DOHH2 (cell line): ENCODE data around the gene ATG9B.
A peak's percentile ranks its signal among the peaks of the same experiment; 100 is the strongest.

Experiments
- H3F3A ChIP-seq: fragments of 200-600 bp; sonication (generic), shearing (Covaris generic); 2 replicates; pipeline ENCODE4 v1.6.0; 2016; ENCODE audit warnings: antibody characterized with exemption, mild to moderate bottlenecking; ENCODE audit not compliant: control insufficient read depth, insufficient read depth
- H3K27ac ChIP-seq: fragments of 200-600 bp; sonication (generic); 2 replicates; pipeline ENCODE4 v1.5.1; 2014; ENCODE audit warnings: low read depth, mild to moderate bottlenecking, low read length, moderate library complexity
- H3K27me3 ChIP-seq: fragments of 200-600 bp; sonication (generic); 2 replicates; pipeline ENCODE4 v1.6.1; 2014; ENCODE audit warnings: mild to moderate bottlenecking, low read length, mixed read lengths; ENCODE audit not compliant: control insufficient read depth
- H3K36me3 ChIP-seq: fragments of 200-600 bp; sonication (generic); 2 replicates; pipeline ENCODE4 v1.6.1; 2014; ENCODE audit warnings: mild to moderate bottlenecking, low read length, moderate library complexity, mixed read lengths; ENCODE audit not compliant: control insufficient read depth
- H3K4me1 ChIP-seq: fragments of 200-600 bp; sonication (generic); 2 replicates; pipeline ENCODE4 v1.6.1; 2014; ENCODE audit warnings: mild to moderate bottlenecking, low read length, mixed read lengths; ENCODE audit not compliant: control insufficient read depth
- H3K4me2 ChIP-seq: fragments of 200-600 bp; sonication (generic); 2 replicates; pipeline ENCODE4 v1.6.0; 2014; ENCODE audit warnings: mild to moderate bottlenecking, low read length, moderate library complexity
- H3K4me3 ChIP-seq: fragments of 200-600 bp; sonication (generic); 2 replicates; pipeline ENCODE4 v1.5.1; 2014; ENCODE audit warnings: mild to moderate bottlenecking, low read length, mixed read lengths
- H3K79me2 ChIP-seq: fragments of 200-600 bp; sonication (generic); 2 replicates; pipeline ENCODE4 v1.6.1; 2014; ENCODE audit warnings: mild to moderate bottlenecking, low read length, mixed read lengths; ENCODE audit not compliant: control insufficient read depth
- H3K9me2 ChIP-seq: fragments of 200-600 bp; sonication (generic); replicated peaks from 2 replicates; pipeline ENCODE4 v1.6.1; 2014; ENCODE audit warnings: mild to moderate bottlenecking, low read length, mixed read lengths; ENCODE audit not compliant: control insufficient read depth
- H3K9me3 ChIP-seq: fragments of 200-600 bp; sonication (generic); 2 replicates; pipeline ENCODE4 v1.6.1; 2014; ENCODE audit warnings: antibody characterized with exemption, low read length, mixed read lengths; ENCODE audit not compliant: control insufficient read depth, insufficient read depth
- H4K20me1 ChIP-seq: fragments of 200-600 bp; sonication (generic); 2 replicates; pipeline ENCODE4 v1.6.0; 2014; ENCODE audit warnings: low read depth, mild to moderate bottlenecking, antibody characterized with exemption, low read length, moderate library complexity; ENCODE audit not compliant: control insufficient read depth, insufficient read depth
- EZH2phosphoT487 ChIP-seq: fragments of 200-600 bp; sonication (generic); IDR thresholded peaks from 2 replicates; pipeline ENCODE4 v1.6.1; 2017; ENCODE audit warnings: borderline replicate concordance, mild to moderate bottlenecking, antibody characterized with exemption, low read length, moderate library complexity, mixed read lengths
- TF ChIP-seq, protein P1 (sequence below): fragments of 200-600 bp; sonication (generic); IDR thresholded peaks from one replicate; pipeline ENCODE4 v1.5.1; 2014; ENCODE audit warnings: antibody characterized with exemption, mild to moderate bottlenecking, low read depth, low read length; ENCODE audit not compliant: poor library complexity, severe bottlenecking

The ATG9B gene

DNA sequence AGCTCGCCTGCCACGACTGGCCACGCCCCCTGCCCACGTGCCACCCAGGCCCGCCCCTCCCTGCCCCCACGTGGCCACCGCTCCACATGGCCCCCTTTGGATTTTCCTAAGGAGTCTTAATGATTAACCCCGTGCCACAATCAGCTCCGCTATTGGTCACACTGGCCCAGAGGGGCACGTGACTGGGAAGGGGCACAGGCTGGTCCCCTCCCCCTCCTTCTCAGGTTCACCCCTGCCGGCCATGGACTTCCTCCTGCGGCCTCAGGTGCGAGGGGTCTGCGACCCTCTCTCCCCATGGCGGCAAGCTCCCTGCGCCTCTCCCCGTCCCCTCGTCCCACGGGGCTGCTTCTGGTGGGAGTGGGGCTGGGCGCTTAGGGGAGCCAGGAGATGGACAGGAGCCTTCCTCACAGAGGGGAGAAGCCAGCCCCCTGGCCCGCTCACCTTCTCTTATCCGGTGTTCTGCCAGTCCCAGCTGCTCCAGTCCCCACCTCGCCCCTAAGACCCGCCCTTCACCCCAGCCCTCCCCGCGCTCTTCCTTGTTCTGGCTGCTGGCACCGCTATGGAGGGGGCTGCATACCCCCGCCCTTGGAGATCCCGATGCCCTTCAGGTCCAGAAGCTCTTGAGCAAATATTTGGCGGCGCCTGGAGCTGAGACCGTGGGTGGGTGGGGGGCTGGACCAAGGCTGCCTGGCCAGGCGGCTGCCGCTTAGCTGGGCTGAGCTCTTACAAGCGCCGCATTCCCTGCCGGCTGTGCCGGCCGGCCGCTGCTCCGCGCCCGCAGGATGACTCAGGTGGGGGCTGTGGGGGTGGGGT, 38.3 kb upstream of the ATG9B start:
- Histone ChIP-seq H3K27ac (no peak overlapping the region), H3K4me1 (peaks cover 23% of the 10 kb centered on the region), H3K9me2 (no peaks in the 10 kb centered on the region), H4K20me1 (peaks cover 7% of the 10 kb centered on the region; the same call in 1 of the 2 replicates), H3F3A (peaks cover 7% of the 10 kb centered on the region), H3K27me3 (no peaks in the 10 kb centered on the region), H3K36me3 (peaks cover 55% of the 10 kb centered on the region), H3K79me2 (peaks cover 30% of the 10 kb centered on the region), H3K4me2 (no peak overlapping the region), H3K9me3 (no peaks in the 10 kb centered on the region), H3K4me3 (no peak overlapping the region)
- TF ChIP-seq, protein P1, sequence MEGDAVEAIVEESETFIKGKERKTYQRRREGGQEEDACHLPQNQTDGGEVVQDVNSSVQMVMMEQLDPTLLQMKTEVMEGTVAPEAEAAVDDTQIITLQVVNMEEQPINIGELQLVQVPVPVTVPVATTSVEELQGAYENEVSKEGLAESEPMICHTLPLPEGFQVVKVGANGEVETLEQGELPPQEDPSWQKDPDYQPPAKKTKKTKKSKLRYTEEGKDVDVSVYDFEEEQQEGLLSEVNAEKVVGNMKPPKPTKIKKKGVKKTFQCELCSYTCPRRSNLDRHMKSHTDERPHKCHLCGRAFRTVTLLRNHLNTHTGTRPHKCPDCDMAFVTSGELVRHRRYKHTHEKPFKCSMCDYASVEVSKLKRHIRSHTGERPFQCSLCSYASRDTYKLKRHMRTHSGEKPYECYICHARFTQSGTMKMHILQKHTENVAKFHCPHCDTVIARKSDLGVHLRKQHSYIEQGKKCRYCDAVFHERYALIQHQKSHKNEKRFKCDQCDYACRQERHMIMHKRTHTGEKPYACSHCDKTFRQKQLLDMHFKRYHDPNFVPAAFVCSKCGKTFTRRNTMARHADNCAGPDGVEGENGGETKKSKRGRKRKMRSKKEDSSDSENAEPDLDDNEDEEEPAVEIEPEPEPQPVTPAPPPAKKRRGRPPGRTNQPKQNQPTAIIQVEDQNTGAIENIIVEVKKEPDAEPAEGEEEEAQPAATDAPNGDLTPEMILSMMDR, result no peak
- TF ChIP-seq EZH2phosphoT487, result no peak

DNA sequence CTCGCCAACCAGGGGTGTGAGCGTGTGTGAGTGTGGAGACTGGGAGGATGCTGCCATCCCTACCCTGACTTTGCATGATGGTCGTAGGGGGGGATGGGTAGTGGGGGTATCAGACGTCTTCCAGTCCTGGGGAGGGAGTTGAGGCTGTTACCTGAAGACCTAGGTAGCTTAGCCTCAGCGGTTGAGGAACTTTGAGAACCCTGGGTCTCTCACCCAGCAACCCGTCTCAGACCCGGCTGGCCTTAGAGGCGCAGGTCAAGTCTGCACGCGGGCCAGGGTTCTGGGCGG, 37.8 kb upstream of the ATG9B start:
- no peaks in the 10 kb centered on the region for H3K9me2 ChIP-seq
- no peaks in the 10 kb centered on the region for H3K9me3 ChIP-seq
- H3K4me3 ChIP-seq, result no peak overlapping the region
- H3K27me3 ChIP-seq, result no peaks in the 10 kb centered on the region
- peaks cover 49% of the 10 kb centered on the region for H3K36me3 ChIP-seq
- H4K20me1 ChIP-seq, result peaks cover 7% of the 10 kb centered on the region; the same call in 1 of the 2 replicates
- H3K79me2 ChIP-seq, result peaks cover 30% of the 10 kb centered on the region
- no peak overlapping the region for H3K27ac ChIP-seq
- peaks cover 27% of the 10 kb centered on the region for H3K4me1 ChIP-seq
- TF ChIP-seq EZH2phosphoT487, result no peak
- TF ChIP-seq, protein P1, result no peak
- H3F3A ChIP-seq, result peaks cover 7% of the 10 kb centered on the region
- no peak overlapping the region for H3K4me2 ChIP-seq

DNA sequence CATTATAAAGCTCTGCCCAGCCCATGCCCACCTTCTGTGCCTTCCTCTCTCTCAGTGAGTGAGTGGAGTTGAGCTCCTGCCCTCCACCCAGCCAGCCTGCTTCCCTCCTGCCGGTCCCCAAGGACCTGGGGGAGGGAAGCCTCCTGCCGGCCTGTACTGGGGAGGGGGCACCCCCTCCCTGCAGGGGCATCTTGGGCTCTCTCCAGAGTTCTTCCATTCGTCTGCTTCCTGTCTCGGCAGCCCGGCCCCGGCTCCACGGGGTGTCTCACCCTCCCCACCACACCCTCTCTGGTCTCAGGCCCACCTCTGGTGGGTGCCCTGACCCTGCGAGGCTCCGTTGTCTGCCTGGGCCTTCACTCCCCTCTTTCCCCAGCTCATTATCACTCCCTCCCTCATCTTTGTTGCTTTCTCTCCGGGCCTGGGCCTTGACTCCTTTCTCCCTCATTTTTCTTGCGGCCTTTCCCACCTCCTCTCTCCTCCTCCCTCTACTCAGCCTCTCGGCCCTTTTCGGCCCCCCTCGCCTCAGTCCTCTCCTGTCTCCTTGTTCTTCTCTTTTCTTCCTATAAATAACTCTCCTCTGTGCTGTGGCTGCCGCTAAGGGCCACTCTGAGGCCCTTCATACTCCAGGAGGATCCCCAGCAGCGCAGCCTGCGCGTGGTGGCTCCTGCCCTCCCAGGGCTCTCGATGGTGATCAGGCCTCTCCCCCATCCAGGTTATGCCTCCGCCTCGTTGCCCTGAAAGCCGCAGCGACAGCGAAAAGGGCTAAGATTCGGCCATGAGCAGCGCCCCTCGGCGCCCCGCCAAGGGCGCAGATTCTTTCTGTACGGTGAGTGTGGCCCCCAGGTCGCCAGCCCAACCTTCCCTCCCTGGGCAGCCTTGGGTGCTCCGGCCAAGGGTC, 37.2 kb upstream of the ATG9B start:
- Histone ChIP-seq H3K36me3 (peaks cover 43% of the 10 kb centered on the region), H3F3A (peaks cover 7% of the 10 kb centered on the region), H3K9me3 (no peaks in the 10 kb centered on the region), H3K4me2 (peak overlapping the region; percentile 97), H3K79me2 (peaks cover 30% of the 10 kb centered on the region), H3K27ac (no peak overlapping the region), H3K9me2 (no peaks in the 10 kb centered on the region), H3K4me3 (peak overlapping the region; percentile 89), H3K27me3 (no peaks in the 10 kb centered on the region), H3K4me1 (peaks cover 31% of the 10 kb centered on the region), H4K20me1 (peaks cover 7% of the 10 kb centered on the region; the same call in 1 of the 2 replicates)
- no peak for TF ChIP-seq EZH2phosphoT487
- TF ChIP-seq, protein P1, result no peak
